HCT116 (cell line): ENCODE measurements around the gene LNP1.

ENCODE experiments used
- CEBPB ChIP-seq: IDR thresholded peaks from 2 replicates; pipeline ENCODE4 v1.6.1; 2012; ENCODE audit warnings: low read depth
- CTCF ChIP-seq, 3 experiments: fragments of 200-600 bp in 1 of 3; sonication (generic) in 1 of 3; IDR thresholded peaks in 2 of 3; conservative IDR thresholded peaks in 1 of 3; 2 replicates each; pipeline ENCODE4 v1.5.1; 2012 to 2017; ENCODE audit warnings: low read depth in 2 of 3, low read length in 2 of 3, antibody characterized with exemption in 1 of 3, borderline replicate concordance in 1 of 3, control low read depth in 1 of 3, mild to moderate bottlenecking in 1 of 3, mixed read lengths in 1 of 3, mixed run types in 1 of 3, moderate library complexity in 1 of 3; ENCODE audit not compliant: insufficient read depth in 1 of 3
- EZH2 ChIP-seq: fragments of 200-600 bp; sonication (generic); IDR thresholded peaks from 2 replicates; pipeline ENCODE4 v1.6.1; 2017; ENCODE audit warnings: antibody characterized with exemption, mixed run types
- EZH2phosphoT487 ChIP-seq: fragments of 200-600 bp; IDR thresholded peaks from 2 replicates; pipeline ENCODE4 v1.6.1; 2018; ENCODE audit warnings: antibody characterized with exemption, borderline replicate concordance
- POLR2A ChIP-seq: IDR thresholded peaks from 2 replicates; pipeline ENCODE4 v1.7.0; 2011; ENCODE audit warnings: borderline replicate concordance; ENCODE audit not compliant: insufficient read depth, insufficient read length; ENCODE audit errors: extremely low read depth
- POLR2AphosphoS5 ChIP-seq: IDR thresholded peaks from 2 replicates; pipeline ENCODE4 v1.6.1; 2011; ENCODE audit warnings: mild to moderate bottlenecking, low read depth, low read length, moderate library complexity
- RAD21 ChIP-seq: IDR thresholded peaks from 2 replicates; pipeline ENCODE4 v1.6.1; 2012; ENCODE audit warnings: low read depth, mild to moderate bottlenecking
- SP1 ChIP-seq: IDR thresholded peaks from 2 replicates; pipeline ENCODE4 v1.6.1; 2012; ENCODE audit warnings: low read depth
- TCF7L2 ChIP-seq: IDR thresholded peaks from 2 replicates; pipeline ENCODE4 v1.7.0; 2011; ENCODE audit warnings: borderline replicate concordance, inconsistent platforms; ENCODE audit not compliant: insufficient read depth, insufficient read length; ENCODE audit errors: extremely low read depth
- ZNF274 ChIP-seq: fragments of 200-500 bp; sonication (Bioruptor generic); IDR thresholded peaks from 2 replicates; pipeline ENCODE4 v1.6.1; 2014; ENCODE audit warnings: mild to moderate bottlenecking, low read depth, low read length, inconsistent platforms
- TF ChIP-seq, protein P1 (sequence below): IDR thresholded peaks from 2 replicates; pipeline ENCODE4 v1.6.1; 2012; ENCODE audit warnings: low read depth

- no peak for TF ChIP-seq CEBPB
- TF ChIP-seq CTCF (IDR thresholded peaks at IDR 0.05 in 2 of 3, conservative IDR thresholded peaks at IDR 0.05 in 1 of 3; ENCODE audit: borderline replicate concordance in 1 of 3, insufficient read depth in 1 of 3, low read depth in 2 of 3, low read length in 2 of 3), result no peak
- no peak for TF ChIP-seq POLR2AphosphoS5
- TF ChIP-seq, protein P1, sequence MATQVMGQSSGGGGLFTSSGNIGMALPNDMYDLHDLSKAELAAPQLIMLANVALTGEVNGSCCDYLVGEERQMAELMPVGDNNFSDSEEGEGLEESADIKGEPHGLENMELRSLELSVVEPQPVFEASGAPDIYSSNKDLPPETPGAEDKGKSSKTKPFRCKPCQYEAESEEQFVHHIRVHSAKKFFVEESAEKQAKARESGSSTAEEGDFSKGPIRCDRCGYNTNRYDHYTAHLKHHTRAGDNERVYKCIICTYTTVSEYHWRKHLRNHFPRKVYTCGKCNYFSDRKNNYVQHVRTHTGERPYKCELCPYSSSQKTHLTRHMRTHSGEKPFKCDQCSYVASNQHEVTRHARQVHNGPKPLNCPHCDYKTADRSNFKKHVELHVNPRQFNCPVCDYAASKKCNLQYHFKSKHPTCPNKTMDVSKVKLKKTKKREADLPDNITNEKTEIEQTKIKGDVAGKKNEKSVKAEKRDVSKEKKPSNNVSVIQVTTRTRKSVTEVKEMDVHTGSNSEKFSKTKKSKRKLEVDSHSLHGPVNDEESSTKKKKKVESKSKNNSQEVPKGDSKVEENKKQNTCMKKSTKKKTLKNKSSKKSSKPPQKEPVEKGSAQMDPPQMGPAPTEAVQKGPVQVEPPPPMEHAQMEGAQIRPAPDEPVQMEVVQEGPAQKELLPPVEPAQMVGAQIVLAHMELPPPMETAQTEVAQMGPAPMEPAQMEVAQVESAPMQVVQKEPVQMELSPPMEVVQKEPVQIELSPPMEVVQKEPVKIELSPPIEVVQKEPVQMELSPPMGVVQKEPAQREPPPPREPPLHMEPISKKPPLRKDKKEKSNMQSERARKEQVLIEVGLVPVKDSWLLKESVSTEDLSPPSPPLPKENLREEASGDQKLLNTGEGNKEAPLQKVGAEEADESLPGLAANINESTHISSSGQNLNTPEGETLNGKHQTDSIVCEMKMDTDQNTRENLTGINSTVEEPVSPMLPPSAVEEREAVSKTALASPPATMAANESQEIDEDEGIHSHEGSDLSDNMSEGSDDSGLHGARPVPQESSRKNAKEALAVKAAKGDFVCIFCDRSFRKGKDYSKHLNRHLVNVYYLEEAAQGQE, result no peak
- no peak for TF ChIP-seq SP1
- TF ChIP-seq ZNF274, result no peak
- TF ChIP-seq EZH2phosphoT487, result no peak
- no peak for TF ChIP-seq EZH2
- TF ChIP-seq POLR2A, result no peak
- TF ChIP-seq TCF7L2, result no peak
- TF ChIP-seq RAD21, result no peak
Observed at GRCh38 chr3:100368441-100368840, 32.9 kb upstream of the LNP1 start.
